NCI-H526 treated with DMSO at 0.1 percent for 48 hours (cell line): ENCODE data around the gene ADAMTSL5.
"Not testable (repeated sequence)": the region's sequence is repeated elsewhere in the genome, so short reads cannot be mapped to it uniquely, and the experiment has no call there.

Experiments
- DNase-seq: peaks from one replicate; lab custom pipeline; 2025; lab: John Stamatoyannopoulos, UW

ADAMTSL5 gene

GRCh38 chr19:1512671-1513498 lies at the start of gene ADAMTSL5:
Gene ADAMTSL5, minus strand, starts transcription at chr19:1513019. Its CDS starts 2,076 bp downstream, at chr19:1510943.
- DNase-seq: no peak

- DNase-seq: no peak
Observed at GRCh38 chr19:1561236-1561842, 48.5 kb upstream of the ADAMTSL5 start.

- no peak for DNase-seq
Observed at GRCh38 chr19:1560286-1560882, 47.6 kb upstream of the ADAMTSL5 start.

- no peak for DNase-seq
Observed at GRCh38 chr19:1558552-1558951, 45.7 kb upstream of the ADAMTSL5 start.

GRCh38 chr19:1556390-1557070 lies 43.7 kb upstream of the ADAMTSL5 start:
- DNase-seq: no peak

GRCh38 chr19:1555487-1556389 lies 42.9 kb upstream of the ADAMTSL5 start:
- no peak for DNase-seq

- DNase-seq: no peak
Observed at GRCh38 chr19:1554968-1555367, 42.1 kb upstream of the ADAMTSL5 start.

- no peak for DNase-seq
Observed at GRCh38 chr19:1553415-1553814, 40.6 kb upstream of the ADAMTSL5 start.

GRCh38 chr19:1551068-1552040 lies 38.5 kb upstream of the ADAMTSL5 start:
- DNase-seq: no peak

- DNase-seq: no peak
Observed at GRCh38 chr19:1549332-1549945, 36.6 kb upstream of the ADAMTSL5 start.

GRCh38 chr19:1540365-1540925 lies 27.6 kb upstream of the ADAMTSL5 start:
- DNase-seq: no peak

- DNase-seq: not testable (repeated sequence)
Observed at GRCh38 chr19:1539749-1540148, 26.9 kb upstream of the ADAMTSL5 start.

- no peak for DNase-seq
Observed at GRCh38 chr19:1538978-1539377, 26.2 kb upstream of the ADAMTSL5 start.

- DNase-seq: not testable (repeated sequence)
Observed at GRCh38 chr19:1535699-1536098, 22.9 kb upstream of the ADAMTSL5 start.

- DNase-seq: no peak
Observed at GRCh38 chr19:1534972-1535371, 22.2 kb upstream of the ADAMTSL5 start.

GRCh38 chr19:1533510-1534150 lies 20.8 kb upstream of the ADAMTSL5 start:
- no peak for DNase-seq

GRCh38 chr19:1532003-1532402 lies 19.2 kb upstream of the ADAMTSL5 start:
- no peak for DNase-seq

- no peak for DNase-seq
Observed at GRCh38 chr19:1531587-1531986, 18.8 kb upstream of the ADAMTSL5 start.

GRCh38 chr19:1530856-1531255 lies 18.0 kb upstream of the ADAMTSL5 start:
- not testable (repeated sequence) for DNase-seq
